Stimulated activated CD4-positive, alpha-beta T cell treated with anti-CD3 and anti-CD28 coated beads, Interleukin-2, amount 100 ng/mL, for 4 hours (primary cell): ENCODE data around the gene BTRC.
A peak's percentile ranks its signal among the peaks of the same experiment; 100 is the strongest.
"Not testable (repeated sequence)": the region's sequence is repeated elsewhere in the genome, so short reads cannot be mapped to it uniquely, and the experiment has no call there.

Experiments used
- DNase-seq: peaks from one replicate; pipeline ENCODE4 v3.0.0-alpha.2; 2020; ENCODE audit warnings: low read depth

Gene BTRC

DNA sequence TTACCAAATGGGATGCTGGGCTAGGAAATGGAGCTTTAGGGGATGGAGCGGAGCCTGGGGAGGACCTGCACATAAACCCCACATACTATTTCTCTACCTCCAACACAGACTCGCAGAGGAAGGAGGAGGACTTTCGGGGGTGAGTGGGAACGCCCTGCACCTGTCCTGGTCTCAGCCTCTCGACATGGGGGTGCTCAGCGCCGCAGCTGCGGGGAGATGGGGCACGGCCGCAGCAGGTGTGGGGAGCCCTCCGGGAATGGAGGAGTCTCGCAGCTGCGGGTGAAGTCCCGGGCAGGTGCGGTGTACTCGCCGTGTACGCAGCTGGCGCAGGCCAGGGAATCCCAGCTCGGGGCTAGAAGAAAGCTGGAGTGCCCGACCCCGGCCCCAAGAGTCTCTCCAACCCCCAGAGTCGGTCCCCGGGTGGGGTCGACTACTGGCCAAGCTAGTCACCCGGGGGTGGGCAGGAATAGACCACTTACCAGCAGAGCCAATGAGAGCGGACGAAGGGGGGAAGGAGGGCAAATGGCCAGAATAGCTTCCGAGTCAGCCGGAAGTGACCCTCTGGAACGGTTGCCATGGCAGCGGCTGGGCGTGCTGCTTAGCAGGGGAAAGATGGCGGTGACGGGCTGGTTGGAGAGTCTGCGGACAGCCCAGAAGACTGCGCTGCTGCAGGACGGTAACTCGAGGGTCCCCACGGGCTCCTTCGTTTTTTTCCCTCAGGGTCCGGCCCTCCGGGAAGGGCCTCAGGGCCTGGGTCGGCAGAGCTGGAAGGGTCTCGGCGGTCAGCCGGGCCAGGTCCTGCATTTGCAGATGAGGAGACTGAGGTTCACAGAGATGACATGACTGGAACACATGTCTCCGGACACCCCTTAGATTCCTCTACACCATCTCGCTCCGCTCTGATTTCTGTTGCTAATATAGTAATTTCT is 234.0 kb downstream of the BTRC start, which contains the start of the genes DPCD and POLL:
Gene DPCD, plus strand, starts transcription at position 597 of the 929 bp plus-strand sequence. Its CDS starts 16 bp downstream, at position 613.
Gene POLL, minus strand, starts transcription at position 533 of the 929 bp plus-strand sequence. CDS start 897 bp downstream, outside the sequence.
- peak; percentile 81 for DNase-seq

DNA sequence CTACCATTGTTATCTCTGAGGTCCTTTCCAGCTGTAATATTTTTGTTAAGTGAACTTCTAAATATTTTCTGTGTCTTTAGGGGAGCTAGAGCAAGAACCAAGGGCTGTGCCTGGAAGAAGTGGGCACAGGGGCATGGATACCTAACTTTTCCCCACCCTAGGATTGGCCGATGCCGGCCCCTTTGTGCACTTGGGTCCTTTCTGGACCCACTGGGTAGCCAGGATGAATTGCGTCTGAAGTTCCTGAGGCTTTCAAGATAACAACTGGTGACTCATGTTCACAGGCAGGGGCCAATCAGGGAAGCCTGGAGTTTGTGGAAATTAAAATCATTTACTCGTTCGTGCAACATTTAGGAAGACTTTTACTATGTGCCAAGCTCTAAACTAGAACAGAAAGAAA is 234.9 kb downstream of the BTRC start:
- no peak for DNase-seq

DNA sequence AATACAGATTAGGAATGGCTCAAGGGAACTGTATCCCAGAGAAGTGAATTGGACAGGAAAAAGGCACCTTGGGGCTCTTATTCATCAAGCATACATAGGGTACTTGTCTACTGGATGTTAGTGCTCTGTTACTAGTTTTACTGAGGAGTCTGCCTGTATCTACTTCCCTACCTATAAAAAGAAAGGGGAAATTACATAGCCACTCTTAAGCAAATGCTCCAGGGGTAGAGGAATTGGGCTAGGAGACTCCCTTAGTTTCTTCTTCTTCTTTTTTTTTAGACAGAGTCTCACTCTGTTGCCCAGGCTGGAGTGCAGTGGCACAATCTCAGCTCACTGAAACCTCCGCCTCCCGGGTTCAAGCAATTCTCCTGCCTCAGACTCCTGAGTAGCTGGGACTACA is 239.4 kb downstream of the BTRC start:
- not testable (repeated sequence) for DNase-seq

DNA sequence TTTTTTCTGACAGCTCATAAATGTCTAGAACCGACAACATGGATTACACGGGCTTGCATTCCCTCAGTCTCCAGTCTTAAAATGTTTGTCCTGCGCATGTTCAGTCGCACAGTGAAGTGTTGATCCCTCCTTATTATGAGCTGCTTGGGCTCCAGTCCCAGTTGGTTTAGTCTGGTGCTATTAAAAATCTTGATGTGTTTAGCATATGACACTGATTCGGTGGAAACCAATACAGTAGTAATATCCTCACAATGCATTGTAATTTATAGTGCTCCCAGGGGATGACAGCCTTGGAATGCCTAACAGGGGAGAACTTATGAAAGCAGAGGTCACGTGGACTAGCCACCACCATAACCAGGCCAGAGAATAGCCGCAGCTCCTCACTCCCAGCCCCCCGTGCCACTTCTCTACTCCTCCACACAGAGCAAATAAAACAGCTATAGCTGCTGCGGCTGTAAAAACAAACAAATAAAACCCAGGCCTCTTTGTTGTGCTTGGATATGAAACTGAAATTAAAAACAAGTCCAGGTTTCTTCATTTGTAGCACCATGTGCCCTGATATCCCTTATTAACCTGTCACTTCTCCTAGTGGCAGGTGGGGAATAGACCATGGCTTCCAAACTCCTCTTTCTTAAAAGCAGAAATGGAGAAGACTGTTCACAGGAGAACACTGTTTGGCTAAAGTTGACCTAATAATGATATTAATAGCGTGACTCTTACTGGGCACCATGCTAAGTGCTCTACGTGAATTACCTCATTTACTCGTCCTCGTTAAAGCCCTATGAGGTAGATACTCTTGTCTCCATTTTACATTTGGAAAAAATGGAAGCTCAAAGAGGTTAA is 241.8 kb downstream of the BTRC start:
- no peak for DNase-seq

DNA sequence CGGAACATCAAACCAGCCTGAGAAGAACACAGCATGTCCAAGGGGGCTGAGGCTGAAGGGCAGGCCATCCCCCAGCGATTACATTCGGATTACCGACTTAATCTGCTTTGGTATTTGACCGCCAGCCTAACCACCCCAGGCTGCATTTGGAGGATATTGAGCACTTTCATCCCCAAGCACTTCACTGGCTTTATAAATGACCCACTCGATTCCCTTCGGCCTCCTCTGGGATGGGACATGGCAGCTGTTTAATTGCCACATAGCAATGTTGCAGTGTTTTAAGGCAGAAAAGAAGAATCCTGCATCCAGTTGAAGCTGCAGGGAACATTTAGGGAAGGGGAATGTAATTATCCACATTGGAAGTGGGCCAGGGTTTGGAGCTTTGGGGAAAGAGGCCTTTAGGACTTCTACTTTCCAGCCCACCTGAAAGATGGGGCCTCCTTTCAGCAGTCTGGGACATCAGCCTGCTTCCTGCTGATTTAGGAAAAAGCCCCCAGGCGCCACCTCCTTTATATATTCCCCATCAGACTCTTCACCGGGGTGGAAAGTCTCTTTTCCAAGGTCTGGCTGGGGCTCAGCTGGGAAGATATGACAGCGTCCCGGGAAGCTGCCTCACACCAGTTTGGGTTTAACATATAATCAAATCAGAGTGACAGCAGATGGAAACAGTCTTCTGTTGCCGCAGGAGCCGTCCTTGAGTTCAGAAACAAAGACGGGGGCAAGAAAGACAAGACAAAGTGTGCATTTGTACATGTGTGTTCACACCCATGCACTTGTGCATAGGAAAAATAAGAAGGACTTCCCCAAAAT is 243.3 kb downstream of the BTRC start:
- no peak for DNase-seq

DNA sequence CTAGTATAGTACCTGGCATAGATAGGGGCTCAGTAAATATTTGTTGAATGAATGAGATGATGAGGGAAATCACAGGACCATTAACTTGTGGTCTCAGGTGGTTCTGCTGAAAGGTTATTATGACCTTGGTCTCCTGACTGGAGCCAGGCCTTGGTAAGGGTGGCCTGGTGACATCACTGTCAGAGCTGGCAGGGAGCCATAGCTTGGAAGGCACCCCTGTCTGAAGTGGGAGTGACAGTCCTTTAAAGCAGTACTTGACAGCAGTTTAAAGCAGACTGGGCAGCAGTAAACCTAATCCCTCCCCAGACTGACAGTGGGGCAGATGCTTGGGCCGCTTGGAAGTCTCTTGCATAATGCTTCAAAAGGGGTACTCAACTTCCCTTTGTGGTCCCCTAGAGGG is 247.6 kb downstream of the BTRC start:
- DNase-seq: no peak

DNA sequence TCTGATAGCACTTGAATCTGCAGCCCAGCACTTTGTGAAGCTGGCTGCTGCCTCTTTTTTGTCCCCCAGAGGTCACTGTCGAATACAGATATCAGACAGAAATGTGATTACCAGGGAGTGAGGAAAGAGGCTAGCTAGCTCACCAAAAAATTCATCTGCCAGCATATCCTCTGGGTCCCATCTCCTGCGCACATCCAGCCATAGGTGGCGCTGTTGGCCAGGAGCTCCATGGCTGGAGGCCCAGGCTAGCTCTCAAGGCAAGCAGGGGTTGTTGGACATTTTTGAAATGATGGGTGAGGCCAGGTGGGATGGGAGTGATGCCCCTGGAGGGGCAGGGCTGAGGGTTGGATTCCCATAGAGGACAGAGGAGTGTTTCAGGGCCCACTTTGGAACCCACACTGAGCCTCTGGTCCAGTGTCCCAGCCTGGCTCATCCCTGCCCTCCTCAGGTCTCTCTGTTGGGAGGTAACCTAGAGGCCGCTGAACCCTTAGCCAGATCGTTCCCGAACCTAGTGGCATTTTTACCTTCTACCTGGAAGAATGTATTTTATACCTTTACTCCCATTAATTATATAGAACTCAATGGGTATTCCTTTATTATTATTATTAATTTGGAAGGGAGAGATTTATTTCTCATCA is 248.9 kb downstream of the BTRC start:
- peak; percentile 33 for DNase-seq
